HCT116 (cell line): Measurements from ENCODE around the gene PLD4. TPM values are rescaled to one million over a fixed set of nuclear protein-coding genes. Genes with fewer than 3 reads are reported as not detected.

Source experiments
- ATAC-seq: fragments of 200-7000 bp; cut with Tn5 transposase; 2 replicates; pipeline ENCODE4 v1.9.1; 2020; ENCODE audit warnings: mild to moderate bottlenecking, moderate library complexity
- BruUV-seq: library from RNA; stranded (reverse); fragments of 400-500 nt; replicated peaks from 2 replicates; lab custom pipeline; 2021; lab: Mats Ljungman, UMichigan
- CTCF ChIA-PET: fragments of 300-600 bp; sonication (Branson Sonifier 250); formaldehyde crosslinking; loops from one replicate; lab custom pipeline; 2021; ENCODE audit warnings: antibody characterized with exemption; lab: Charles Lee
- POLR2A ChIA-PET: fragments of 300-600, 350-600 bp; sonication (Branson Sonifier 250); formaldehyde crosslinking; loops from one replicate; lab custom pipeline; 2021; ENCODE audit warnings: antibody characterized with exemption; lab: Charles Lee
- RAD21 ChIA-PET, 2 experiments: fragments of 300-600 bp; sonication (Branson Sonifier 250); formaldehyde crosslinking; loops; one replicate each; lab custom pipeline; 2023; ENCODE audit warnings: low total read pairs in 2 of 2; ENCODE audit not compliant: uncharacterized antibody in 2 of 2, unreplicated experiment in 2 of 2, low non-redundant PET in 1 of 2; lab: Charles Lee
- DNase-seq: peaks from one replicate; pipeline ENCODE4 v3.0.0-alpha.2; 2010; ENCODE audit warnings: low read depth, low spot score
- H2AFZ ChIP-seq: fragments of 200-600 bp; shearing (Covaris generic), sonication (generic); 2 replicates; pipeline ENCODE4 v1.6.1; 2017; ENCODE audit warnings: low read depth, mixed run types, mixed read lengths, antibody characterized with exemption, low read length; ENCODE audit not compliant: poor library complexity, severe bottlenecking
- H3K27ac ChIP-seq: 2 replicates; pipeline ENCODE4 v1.5.1; 2012; ENCODE audit warnings: low read depth, low read length
- H3K27me3 ChIP-seq: fragments of 200-600 bp; sonication (generic); 2 replicates; pipeline ENCODE4 v1.6.1; 2016; ENCODE audit warnings: mixed run types, low read length, mixed read lengths; ENCODE audit not compliant: insufficient read depth
- H3K36me3 ChIP-seq, 2 experiments: fragments of 200-500 bp in 1 of 2; fragments of 200-600 bp in 1 of 2; sonication (Bioruptor generic) in 1 of 2; sonication (generic) in 1 of 2; 2 replicates each; pipeline versions ENCODE4 v1.5.1 to v1.6.1; 2014 to 2016; ENCODE audit warnings: low read length in 2 of 2, inconsistent platforms in 1 of 2, mixed read lengths in 1 of 2, mixed run types in 1 of 2; ENCODE audit not compliant: insufficient read depth in 2 of 2, control insufficient read depth in 1 of 2
- H3K4me1 ChIP-seq, 2 experiments: fragments of 200-600 bp in 1 of 2; sonication (generic) in 1 of 2; 2 replicates each; pipeline versions ENCODE4 v1.5.1 to v1.6.1; 2012 to 2017; ENCODE audit warnings: low read length in 2 of 2, inconsistent platforms in 1 of 2, mild to moderate bottlenecking in 1 of 2, mixed read lengths in 1 of 2, mixed run types in 1 of 2, moderate library complexity in 1 of 2; ENCODE audit not compliant: insufficient read depth in 2 of 2, control insufficient read depth in 1 of 2
- H3K4me2 ChIP-seq: fragments of 200-600 bp; sonication (generic); 2 replicates; pipeline ENCODE4 v1.6.1; 2017; ENCODE audit warnings: mixed run types, low read length, mixed read lengths
- H3K4me3 ChIP-seq, 2 experiments: fragments of 200-600 bp in 1 of 2; sonication (generic) in 1 of 2; replicated peaks in 1 of 2; 2 replicates each; pipeline ENCODE4 v1.5.1; 2011 to 2016; ENCODE audit warnings: low read length in 2 of 2, control low read depth in 1 of 2, low read depth in 1 of 2, mild to moderate bottlenecking in 1 of 2, mixed read lengths in 1 of 2, mixed run types in 1 of 2
- H3K79me2 ChIP-seq: fragments of 200-600 bp; sonication (generic); 2 replicates; pipeline ENCODE4 v1.6.1; 2017; ENCODE audit warnings: mild to moderate bottlenecking, mixed run types, low read length, moderate library complexity, mixed read lengths; ENCODE audit not compliant: insufficient read depth
- H3K9ac ChIP-seq: fragments of 200-600 bp; sonication (generic); 2 replicates; pipeline ENCODE4 v1.6.1; 2016; ENCODE audit warnings: low read length, mixed read lengths
- H3K9me2 ChIP-seq: fragments of 200-600 bp; sonication (generic), shearing (Covaris generic); 2 replicates; pipeline ENCODE4 v1.6.1; 2017; ENCODE audit warnings: mixed run types, mild to moderate bottlenecking, moderate library complexity; ENCODE audit not compliant: insufficient read depth
- H3K9me3 ChIP-seq, 2 experiments: fragments of 200-500 bp in 1 of 2; fragments of 200-600 bp in 1 of 2; sonication (Bioruptor generic) in 1 of 2; sonication (generic) in 1 of 2; 2 replicates each; pipeline ENCODE4 v1.6.1; 2014 to 2017; ENCODE audit warnings: low read length in 2 of 2, mixed read lengths in 2 of 2, inconsistent platforms in 1 of 2, low read depth in 1 of 2, mild to moderate bottlenecking in 1 of 2, mixed run types in 1 of 2, moderate library complexity in 1 of 2; ENCODE audit not compliant: control insufficient read depth in 1 of 2, insufficient read depth in 1 of 2
- H4K20me1 ChIP-seq: fragments of 200-600 bp; sonication (generic), shearing (Covaris generic); 2 replicates; pipeline ENCODE4 v1.6.1; 2017; ENCODE audit warnings: mixed run types, mild to moderate bottlenecking, moderate library complexity; ENCODE audit not compliant: insufficient read depth
- CBX3 ChIP-seq: IDR thresholded peaks from 2 replicates; pipeline ENCODE4 v1.6.1; 2012; ENCODE audit warnings: low read depth
- CEBPB ChIP-seq: IDR thresholded peaks from 2 replicates; pipeline ENCODE4 v1.6.1; 2012; ENCODE audit warnings: low read depth
- EGR1 ChIP-seq: IDR thresholded peaks from 2 replicates; pipeline ENCODE4 v1.6.1; 2012; ENCODE audit warnings: low read depth
- ELF1 ChIP-seq: IDR thresholded peaks from 2 replicates; pipeline ENCODE4 v1.6.1; 2012; ENCODE audit warnings: low read depth, borderline replicate concordance
- EZH2phosphoT487 ChIP-seq: fragments of 200-600 bp; IDR thresholded peaks from 2 replicates; pipeline ENCODE4 v1.6.1; 2018; ENCODE audit warnings: antibody characterized with exemption, borderline replicate concordance
- FOSL1 ChIP-seq: IDR thresholded peaks from 2 replicates; pipeline ENCODE4 v1.6.1; 2012; ENCODE audit warnings: low read depth
- SRF ChIP-seq: IDR thresholded peaks from 2 replicates; pipeline ENCODE4 v1.6.1; 2012; ENCODE audit warnings: low read depth
- YY1 ChIP-seq: IDR thresholded peaks from 2 replicates; pipeline ENCODE4 v1.6.1; 2011; ENCODE audit warnings: low read length, low read depth, moderate library complexity, mild to moderate bottlenecking; ENCODE audit not compliant: insufficient replicate concordance; ENCODE audit errors: extremely low read depth
- ZBTB33 ChIP-seq: IDR thresholded peaks from 2 replicates; pipeline ENCODE4 v1.6.1; 2011; ENCODE audit warnings: mild to moderate bottlenecking, low read length, moderate library complexity; ENCODE audit not compliant: insufficient replicate concordance; ENCODE audit errors: extremely low read depth
- ZFX ChIP-seq: fragments of 450-650 bp; IDR thresholded peaks from 2 replicates; pipeline ENCODE4 v1.6.1; 2017
- intact Hi-C: fragments of 100-400 bp; cut with micrococcal nuclease; formaldehyde crosslinking; loops from 2 replicates; pipeline ENCODE4 v1.10.0; 2022
- total RNA-seq: library from RNA; stranded (reverse); gene quantifications from one replicate; pipeline ENCODE4 v1.2.1, GENCODE V29; 2021; ENCODE audit not compliant: unreplicated experiment
- TF ChIP-seq, protein P1 (sequence below), 3 experiments: fragments of 200-600 bp in 1 of 3; sonication (generic) in 1 of 3; IDR thresholded peaks in 2 of 3; conservative IDR thresholded peaks in 1 of 3; 2 replicates each; pipeline ENCODE4 v1.5.1; 2012 to 2017; ENCODE audit warnings: low read depth in 2 of 3, low read length in 2 of 3, antibody characterized with exemption in 1 of 3, borderline replicate concordance in 1 of 3, control low read depth in 1 of 3, mild to moderate bottlenecking in 1 of 3, mixed read lengths in 1 of 3, mixed run types in 1 of 3, moderate library complexity in 1 of 3; ENCODE audit not compliant: insufficient read depth in 1 of 3
- TF ChIP-seq, protein P2 (sequence below): IDR thresholded peaks from 2 replicates; pipeline ENCODE4 v1.6.1; 2012

The PLD4 gene
- total RNA-seq, 1 experiment from 2014 or later = 0.12 TPM

- intact Hi-C loops = no loop called here
- H3K27ac ChIP-seq = no peak overlapping the region
- H2AFZ ChIP-seq = no peak overlapping the region
- no TSS peak for BruUV-seq
- no peaks in the 10 kb centered on the region for H3K9me2 ChIP-seq
- ATAC-seq (peak; percentile 18; the same call in 1 of the 2 replicates), DNase-seq (no peak)
- no peak for TF ChIP-seq YY1
- TF ChIP-seq, protein P1, sequence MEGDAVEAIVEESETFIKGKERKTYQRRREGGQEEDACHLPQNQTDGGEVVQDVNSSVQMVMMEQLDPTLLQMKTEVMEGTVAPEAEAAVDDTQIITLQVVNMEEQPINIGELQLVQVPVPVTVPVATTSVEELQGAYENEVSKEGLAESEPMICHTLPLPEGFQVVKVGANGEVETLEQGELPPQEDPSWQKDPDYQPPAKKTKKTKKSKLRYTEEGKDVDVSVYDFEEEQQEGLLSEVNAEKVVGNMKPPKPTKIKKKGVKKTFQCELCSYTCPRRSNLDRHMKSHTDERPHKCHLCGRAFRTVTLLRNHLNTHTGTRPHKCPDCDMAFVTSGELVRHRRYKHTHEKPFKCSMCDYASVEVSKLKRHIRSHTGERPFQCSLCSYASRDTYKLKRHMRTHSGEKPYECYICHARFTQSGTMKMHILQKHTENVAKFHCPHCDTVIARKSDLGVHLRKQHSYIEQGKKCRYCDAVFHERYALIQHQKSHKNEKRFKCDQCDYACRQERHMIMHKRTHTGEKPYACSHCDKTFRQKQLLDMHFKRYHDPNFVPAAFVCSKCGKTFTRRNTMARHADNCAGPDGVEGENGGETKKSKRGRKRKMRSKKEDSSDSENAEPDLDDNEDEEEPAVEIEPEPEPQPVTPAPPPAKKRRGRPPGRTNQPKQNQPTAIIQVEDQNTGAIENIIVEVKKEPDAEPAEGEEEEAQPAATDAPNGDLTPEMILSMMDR (IDR thresholded peaks at IDR 0.05 in 2 of 3, conservative IDR thresholded peaks at IDR 0.05 in 1 of 3; ENCODE audit: borderline replicate concordance in 1 of 3, insufficient read depth in 1 of 3, low read depth in 2 of 3, low read length in 2 of 3) = no peak
- no peak for TF ChIP-seq EGR1
- TF ChIP-seq ZFX = no peak
- no peak for TF ChIP-seq CEBPB
- TF ChIP-seq EZH2phosphoT487 = no peak
- no peak for TF ChIP-seq SRF
- TF ChIP-seq ELF1 = no peak
- TF ChIP-seq, protein P2, sequence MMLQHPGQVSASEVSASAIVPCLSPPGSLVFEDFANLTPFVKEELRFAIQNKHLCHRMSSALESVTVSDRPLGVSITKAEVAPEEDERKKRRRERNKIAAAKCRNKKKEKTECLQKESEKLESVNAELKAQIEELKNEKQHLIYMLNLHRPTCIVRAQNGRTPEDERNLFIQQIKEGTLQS = no peak
- TF ChIP-seq CBX3 = no peak
- no peak for TF ChIP-seq ZBTB33
- TF ChIP-seq FOSL1 = no peak
- RAD21 ChIA-PET = no interaction called here
- no peaks in the 10 kb centered on the region for H4K20me1 ChIP-seq
- no peaks in the 10 kb centered on the region for H3K36me3 ChIP-seq
- peaks cover 0 to 4% of the 10 kb centered on the region in 2 experiments; a peak in 1 of 4 replicates for H3K4me1 ChIP-seq
- H3K4me2 ChIP-seq = no peak overlapping the region
- H3K9ac ChIP-seq = no peak overlapping the region
- CTCF ChIA-PET = no interaction called here
- H3K79me2 ChIP-seq = no peaks in the 10 kb centered on the region
- H3K9me3 ChIP-seq = peaks cover 0 to 8% of the 10 kb centered on the region in 2 experiments; a peak in 1 of 4 replicates
- no peak overlapping the region for H3K4me3 ChIP-seq
- POLR2A ChIA-PET = no interaction called here
- no peaks in the 10 kb centered on the region for H3K27me3 ChIP-seq
These were observed 3.2 kb downstream of the PLD4 start for GRCh38 chr14:104927901-104928300.
